A549 treated with dexamethasone at 1 μM for 4 hours (cell line): ENCODE data around the gene MKS1. TPM values are rescaled to one million over a fixed set of nuclear protein-coding genes. Genes with fewer than 3 reads are reported as not detected.

Source experiments
- total RNA-seq: library from RNA; stranded (reverse); fragments of 200-300 nt; extraction: Qiagen RNA extraction; gene quantifications from 5 replicates; pipeline ENCODE4 v1.2.3, GENCODE V29; 2022

The MKS1 gene
- 9.5 to 12.4 TPM (median 10.6 TPM) in 5 replicates for total RNA-seq

GRCh38 chr17:58219007-58219788 lies at the start of gene MKS1:
TSS of gene MKS1 (minus strand) at chr17:58219255. CDS start at chr17:58219230, 25 bp downstream.

GRCh38 chr17:58238147-58238634 lies 19.1 kb upstream of the MKS1 start, which contains the start of gene LPO:
TSS of gene LPO (plus strand) at chr17:58238584. CDS start at chr17:58242980, 4,396 bp downstream.

GRCh38 chr17:58192612-58193011 lies 26.4 kb downstream of the MKS1 start, which contains the start of gene EPX:
TSS of gene EPX (plus strand) at chr17:58192726. CDS start at chr17:58192847, 121 bp downstream.

GRCh38 chr17:58166682-58167081 lies 52.4 kb downstream of the MKS1 start, which contains the start of gene OR4D2:
TSS of gene OR4D2 (plus strand) at chr17:58166982. CDS start at chr17:58169656, 2,674 bp downstream.

Other genes with a start within 250 kb of the MKS1 start
- gene VEZF1, start 231.0 kb downstream of the MKS1 start, total RNA-seq, result 41.2 to 59.2 TPM (median 56.7 TPM) in 5 replicates
- 263 to 311 TPM (median 283 TPM) in 5 replicates for gene SRSF1, start 212.0 kb downstream of the MKS1 start, total RNA-seq
- gene DYNLL2, start 135.8 kb downstream of the MKS1 start, total RNA-seq, result 21.1 to 25.3 TPM (median 24.7 TPM) in 5 replicates
- 0.02 TPM in 1 of 5 replicates, not detected in the others for gene OR4D1, start 70.9 kb downstream of the MKS1 start, total RNA-seq
- gene OR4D2, start 52.3 kb downstream of the MKS1 start, total RNA-seq, result not detected in 5 replicates
- gene EPX, start 26.5 kb downstream of the MKS1 start, total RNA-seq, result not detected in 5 replicates
- gene LPO, start 19.3 kb upstream of the MKS1 start, total RNA-seq, result 0.05 to 0.07 TPM (median 0.06 TPM) in 3 of 5 replicates, not detected in the others
- not detected in 5 replicates for gene MPO, start 61.7 kb upstream of the MKS1 start, total RNA-seq
- gene TSPOAP1, start 109.5 kb upstream of the MKS1 start, total RNA-seq, result 0.07 TPM in 1 of 5 replicates, not detected in the others
- 96.8 to 156 TPM (median 134 TPM) in 5 replicates for gene SUPT4H1, start 132.9 kb upstream of the MKS1 start, total RNA-seq
- gene RNF43, start 198.3 kb upstream of the MKS1 start, total RNA-seq, result 0.20 to 0.86 TPM (median 0.40 TPM) in 5 replicates